HEK293 (cell line): Measurements from ENCODE around the gene GABBR2.

ENCODE experiments used
- CTCF ChIA-PET: fragments of 350-600 bp; formaldehyde crosslinking; extraction: SDS; loops from one replicate; lab custom pipeline; 2021; ENCODE audit warnings: antibody characterized with exemption; lab: Yijun Ruan, JAX
- POLR2A ChIA-PET: fragments of 300-600 bp; formaldehyde crosslinking; extraction: SDS; loops from one replicate; lab custom pipeline; 2020; ENCODE audit warnings: antibody characterized with exemption, inconsistent platforms; lab: Yijun Ruan, JAX
- H3K27ac ChIP-seq: fragments of 200-500 bp; sonication (Bioruptor generic); 2 replicates; pipeline ENCODE4 v1.5.1; 2014; ENCODE audit warnings: low read depth, low read length, control low read depth, inconsistent platforms; ENCODE audit errors: extremely low read depth
- H3K36me3 ChIP-seq, 2 experiments: fragments of 200-500 bp in 1 of 2; sonication (Bioruptor generic) in 1 of 2; 1 replicate in 1 of 2; 2 replicates in 1 of 2; pipeline ENCODE4 v1.5.1; 2014 to 2017; ENCODE audit warnings: inconsistent platforms in 2 of 2, low read length in 2 of 2; ENCODE audit not compliant: control insufficient read depth in 2 of 2, insufficient read depth in 1 of 2
- H3K4me1 ChIP-seq: fragments of 200-500 bp; sonication (Bioruptor generic); 2 replicates; pipeline ENCODE4 v1.5.1; 2014; ENCODE audit warnings: mild to moderate bottlenecking, low read length, inconsistent platforms; ENCODE audit not compliant: control insufficient read depth, insufficient read depth
- H3K4me3 ChIP-seq: 2 replicates; pipeline ENCODE4 v1.5.1; 2011; ENCODE audit warnings: low read depth, mild to moderate bottlenecking, control low read depth, low read length, moderate library complexity
- H3K9me3 ChIP-seq: fragments of 200-500 bp; sonication (Bioruptor generic); 2 replicates; pipeline ENCODE4 v1.5.1; 2014; ENCODE audit warnings: low read depth, low read length, inconsistent platforms; ENCODE audit not compliant: control insufficient read depth, insufficient read depth
- AEBP2 ChIP-seq: fragments of 450-650 bp; formaldehyde crosslinking; IDR thresholded peaks from 2 replicates; pipeline ENCODE4 v1.5.1; 2016; ENCODE audit warnings: missing biosample characterization, missing genetic modification characterization, borderline replicate concordance
- MEIS1 ChIP-seq: sonication (generic); formaldehyde crosslinking; IDR thresholded peaks from 2 replicates; pipeline ENCODE4 v1.8.1; 2022; ENCODE audit warnings: missing genetic modification reagents, mild to moderate bottlenecking, borderline replicate concordance
- PRDM4 ChIP-seq: fragments of 450-650 bp; formaldehyde crosslinking; IDR thresholded peaks from 2 replicates; pipeline ENCODE4 v1.5.1; 2017; ENCODE audit warnings: missing biosample characterization, missing genetic modification characterization
- RBAK ChIP-seq: fragments of 450-650 bp; formaldehyde crosslinking; IDR thresholded peaks from 2 replicates; pipeline ENCODE4 v1.5.1; 2016; ENCODE audit warnings: missing biosample characterization, missing genetic modification characterization
- SALL2 ChIP-seq: fragments of 450-650 bp; formaldehyde crosslinking; IDR thresholded peaks from 2 replicates; pipeline ENCODE4 v1.5.0; 2017; ENCODE audit warnings: missing biosample characterization, mild to moderate bottlenecking, missing genetic modification characterization, borderline replicate concordance
- SCRT2 ChIP-seq: fragments of 450-650 bp; formaldehyde crosslinking; IDR thresholded peaks from 2 replicates; pipeline ENCODE4 v1.5.1; 2016; ENCODE audit warnings: missing biosample characterization, missing genetic modification characterization
- ZBTB10 ChIP-seq: fragments of 450-650 bp; formaldehyde crosslinking; IDR thresholded peaks from 2 replicates; pipeline ENCODE4 v1.5.1; 2016; ENCODE audit warnings: missing biosample characterization, missing genetic modification characterization
- ZBTB49 ChIP-seq: fragments of 450-650 bp; formaldehyde crosslinking; IDR thresholded peaks from 2 replicates; pipeline ENCODE4 v1.5.1; 2016; ENCODE audit warnings: missing biosample characterization, missing genetic modification characterization, low read depth
- ZFP37 ChIP-seq: fragments of 450-650 bp; formaldehyde crosslinking; IDR thresholded peaks from 2 replicates; pipeline ENCODE4 v1.5.1; 2016; ENCODE audit warnings: missing biosample characterization, missing genetic modification characterization
- ZNF121 ChIP-seq: fragments of 450-650 bp; formaldehyde crosslinking; IDR thresholded peaks from 2 replicates; pipeline ENCODE4 v1.5.1; 2016; ENCODE audit warnings: missing biosample characterization, missing genetic modification characterization
- ZNF133 ChIP-seq: fragments of 450-650 bp; formaldehyde crosslinking; IDR thresholded peaks from 2 replicates; pipeline ENCODE4 v1.5.1; 2016; ENCODE audit warnings: missing biosample characterization, missing genetic modification characterization
- ZNF138 ChIP-seq: fragments of 450-650 bp; formaldehyde crosslinking; IDR thresholded peaks from 2 replicates; pipeline ENCODE4 v1.5.1; 2016; ENCODE audit warnings: missing biosample characterization, missing genetic modification characterization, borderline replicate concordance
- ZNF174 ChIP-seq: fragments of 450-650 bp; formaldehyde crosslinking; IDR thresholded peaks from 2 replicates; pipeline ENCODE4 v1.5.0; 2017; ENCODE audit warnings: missing biosample characterization, mild to moderate bottlenecking, missing genetic modification characterization
- ZNF2 ChIP-seq: fragments of 450-650 bp; formaldehyde crosslinking; IDR thresholded peaks from 2 replicates; pipeline ENCODE4 v1.5.1; 2016; ENCODE audit warnings: missing biosample characterization, missing genetic modification characterization
- ZNF239 ChIP-seq: fragments of 450-650 bp; formaldehyde crosslinking; IDR thresholded peaks from 2 replicates; pipeline ENCODE4 v1.5.1; 2016; ENCODE audit warnings: missing biosample characterization, missing genetic modification characterization
- ZNF341 ChIP-seq: fragments of 450-650 bp; formaldehyde crosslinking; IDR thresholded peaks from 2 replicates; pipeline ENCODE4; 2016; ENCODE audit warnings: low read depth, missing biosample characterization, missing genetic modification characterization
- ZNF514 ChIP-seq: fragments of 450-650 bp; formaldehyde crosslinking; IDR thresholded peaks from 2 replicates; pipeline ENCODE4 v1.5.1; 2016; ENCODE audit warnings: missing biosample characterization, missing genetic modification characterization
- ZNF530 ChIP-seq: fragments of 450-650 bp; formaldehyde crosslinking; IDR thresholded peaks from 2 replicates; pipeline ENCODE4 v1.5.1; 2016; ENCODE audit warnings: low read depth, missing biosample characterization, missing genetic modification characterization
- ZNF664 ChIP-seq: fragments of 450-650 bp; formaldehyde crosslinking; IDR thresholded peaks from 2 replicates; pipeline ENCODE4 v1.5.1; 2016; ENCODE audit warnings: missing biosample characterization, missing genetic modification characterization
- ZNF792 ChIP-seq: fragments of 450-650 bp; formaldehyde crosslinking; IDR thresholded peaks from 2 replicates; pipeline ENCODE4 v1.5.1; 2016; ENCODE audit warnings: missing biosample characterization, missing genetic modification characterization
- ZSCAN23 ChIP-seq: fragments of 450-650 bp; formaldehyde crosslinking; IDR thresholded peaks from 2 replicates; pipeline ENCODE4 v1.5.1; 2016; ENCODE audit warnings: missing biosample characterization, missing genetic modification characterization
- ZSCAN4 ChIP-seq: fragments of 450-650 bp; formaldehyde crosslinking; IDR thresholded peaks from 2 replicates; pipeline ENCODE4 v1.5.1; 2017; ENCODE audit warnings: missing biosample characterization, missing genetic modification characterization

Gene GABBR2

GRCh38 chr9:98728500-98728899, 19.8 kb upstream of the GABBR2 start:
- Histone ChIP-seq H3K27ac (no peak overlapping the region), H3K4me3 (no peak overlapping the region), H3K4me1 (no peaks in the 10 kb centered on the region), H3K9me3 (no peaks in the 10 kb centered on the region)
- CTCF ChIA-PET, result interaction anchor here (0.7 to 1.5 kb wide), 3 partner anchors 46 to 176 kb away, joined by 3 to 4 read pairs (median 3); no protein-coding TSS in a partner anchor
- TF ChIP-seq ZNF121 (no peak), ZSCAN23 (tag by site-specific recombination) (no peak), SCRT2 (peak; percentile 46; the same call in 1 of the 2 replicates)
- TF ChIP-seq, all 188 proteins: peak for 1
- POLR2A ChIA-PET, result no interaction called here
- H3K36me3 ChIP-seq, result peaks cover 0 to 5% of the 10 kb centered on the region in 2 experiments; a peak in 1 of 3 replicates

- H3K36me3 ChIP-seq, result no peaks in the 10 kb centered on the region
- CTCF ChIA-PET, result no interaction called here
- no peak overlapping the region for H3K4me3 ChIP-seq
- H3K9me3 ChIP-seq, result no peaks in the 10 kb centered on the region
- TF ChIP-seq ZNF514 (tag by site-specific recombination), result no peak
- no peak for TF ChIP-seq ZFP37 (tag by site-specific recombination)
- TF ChIP-seq ZNF174 (tag by site-specific recombination), result no peak
- TF ChIP-seq AEBP2, result no peak
- TF ChIP-seq ZBTB10 (tag by site-specific recombination), result no peak
- TF ChIP-seq ZNF664 (tag by site-specific recombination), result no peak
- no peak for TF ChIP-seq ZNF2 (tag by site-specific recombination)
- no peak for TF ChIP-seq ZNF341
- TF ChIP-seq ZSCAN4, result no peak
- no peak for TF ChIP-seq ZNF530 (tag by site-specific recombination)
- TF ChIP-seq PRDM4 (tag by site-specific recombination), result no peak
- TF ChIP-seq ZNF133 (tag by site-specific recombination), result no peak
- TF ChIP-seq ZNF239 (tag by site-specific recombination), result no peak
- no peak for TF ChIP-seq RBAK (tag by site-specific recombination)
- TF ChIP-seq ZNF138, result no peak
- no peak for TF ChIP-seq SALL2
- TF ChIP-seq MEIS1, result no peak
- TF ChIP-seq ZNF792, result no peak
- no peak for TF ChIP-seq ZBTB49 (tag by site-specific recombination)
- no peak overlapping the region for H3K27ac ChIP-seq
- POLR2A ChIA-PET, result no interaction called here
- H3K4me1 ChIP-seq, result no peaks in the 10 kb centered on the region
Observed at GRCh38 chr9:98727428-98727827, 18.7 kb upstream of the GABBR2 start.
